ENCODE measurements around the gene PLEKHJ1. TPM values are rescaled to one million over a fixed set of nuclear protein-coding genes. Genes with fewer than 3 reads are reported as not detected.

Gene PLEKHJ1
- total RNA-seq, 4 donors from 2014 or later, result 41.6 to 56.7 (median 51.7) TPM

- ATAC-seq, result no peak
- TF ChIP-seq CTCF (IDR thresholded peaks at IDR 0.05), result no peak
- TF ChIP-seq EP300 (IDR thresholded peaks at IDR 0.05), result no peak
- no peak for TF ChIP-seq POLR2AphosphoS5 (IDR thresholded peaks at IDR 0.05)
- TF ChIP-seq POLR2A (IDR thresholded peaks at IDR 0.05), result no peak
- WGBS, 2 donors (ENCODE audit: low coverage in 1 of 2), result 98% methylated on average over 9 of the region's 18 CpGs; no CpG with 5 or more reads in 1 of the 2 donors
These were observed 42.3 kb downstream of the PLEKHJ1 start for GRCh38 chr19:2193807-2194206.

GRCh38 chr19:2192862-2193261, 43.3 kb downstream of the PLEKHJ1 start:
- Histone ChIP-seq H3K27me3 (no peaks in the 10 kb centered on the region), H3K4me3 (no peak overlapping the region), H3K4me1 (peaks cover 0 to 21% (median 8%) of the 10 kb centered on the region in 3 donors), H3K27ac (no peak overlapping the region), H3K36me3 (peaks cover 0 to 91% of the 10 kb centered on the region in 2 donors), H3K9me3 (no peaks in the 10 kb centered on the region)
- 93% methylated on average over 3 of the region's 17 CpGs; no CpG with 5 or more reads in 1 of the 2 donors for WGBS, 2 donors (ENCODE audit: low coverage in 1 of 2)
- no peak for ATAC-seq
- TF ChIP-seq EP300 (IDR thresholded peaks at IDR 0.05), result no peak
- no peak for TF ChIP-seq CTCF (IDR thresholded peaks at IDR 0.05)
- no peak for TF ChIP-seq POLR2A (IDR thresholded peaks at IDR 0.05)
- no peak for TF ChIP-seq POLR2AphosphoS5 (IDR thresholded peaks at IDR 0.05)

More at GRCh38 chr19:2193807-2194206, 42.3 kb downstream of the PLEKHJ1 start:
- Histone ChIP-seq H3K9me3 (no peaks in the 10 kb centered on the region), H3K27ac (no peak overlapping the region), H3K36me3 (peaks cover 0 to 97% of the 10 kb centered on the region in 2 donors), H3K4me1 (peaks cover 0 to 12% (median 3%) of the 10 kb centered on the region in 3 donors), H3K27me3 (no peaks in the 10 kb centered on the region), H3K4me3 (no peak overlapping the region)

GRCh38 chr19:2191456-2192310, 44.4 kb downstream of the PLEKHJ1 start:
- no peak for ATAC-seq
- Histone ChIP-seq H3K4me3 (no peak overlapping the region), H3K36me3 (peaks cover 0 to 79% of the 10 kb centered on the region in 2 donors), H3K4me1 (peaks cover 5 to 33% (median 16%) of the 10 kb centered on the region in 3 donors), H3K27me3 (no peaks in the 10 kb centered on the region), H3K9me3 (no peaks in the 10 kb centered on the region), H3K27ac (no peak overlapping the region)
- 91% methylated on average over 16 of the region's 32 CpGs; no CpG with 5 or more reads in 1 of the 2 donors for WGBS, 2 donors (ENCODE audit: low coverage in 1 of 2)
- TF ChIP-seq EP300 (IDR thresholded peaks at IDR 0.05) (no peak), CTCF (IDR thresholded peaks at IDR 0.05) (no peak), POLR2A (IDR thresholded peaks at IDR 0.05) (no peak), POLR2AphosphoS5 (IDR thresholded peaks at IDR 0.05) (no peak)

- Histone ChIP-seq H3K27me3 (no peaks in the 10 kb centered on the region), H3K4me1 (peaks cover 8 to 41% (median 21%) of the 10 kb centered on the region in 3 donors), H3K9me3 (no peaks in the 10 kb centered on the region), H3K4me3 (no peak overlapping the region), H3K36me3 (peaks cover 0 to 72% of the 10 kb centered on the region in 2 donors), H3K27ac (no peak overlapping the region)
- ATAC-seq, result no peak
- TF ChIP-seq CTCF (IDR thresholded peaks at IDR 0.05), result no peak
- no peak for TF ChIP-seq EP300 (IDR thresholded peaks at IDR 0.05)
- TF ChIP-seq POLR2AphosphoS5 (IDR thresholded peaks at IDR 0.05), result no peak
- no peak for TF ChIP-seq POLR2A (IDR thresholded peaks at IDR 0.05)
- 84% methylated on average over 16 of the region's 37 CpGs; no CpG with 5 or more reads in 1 of the 2 donors for WGBS, 2 donors (ENCODE audit: low coverage in 1 of 2)
These were observed 45.2 kb downstream of the PLEKHJ1 start for GRCh38 chr19:2190848-2191455.

Data from gastroesophageal sphincter (tissue), 4 donors.